Liver (tissue), 9 donors: ENCODE data around the gene MUC6. TPM values are rescaled to one million over a fixed set of nuclear protein-coding genes. Genes with fewer than 3 reads are reported as not detected.

ENCODE experiments used
- DNase-seq: peaks from one replicate; pipeline ENCODE4 v3.0.0-alpha.2; 2017; ENCODE audit warnings: low spot score
- H3K27ac ChIP-seq, 2 donors: one replicate each; pipeline ENCODE4 v1.7.0; 2013; ENCODE audit warnings: inconsistent platforms in 2 of 2, low read length in 2 of 2, control low read depth in 1 of 2, low read depth in 1 of 2, mild to moderate bottlenecking in 1 of 2
- H3K27me3 ChIP-seq, 4 donors: one replicate each; pipeline versions ENCODE4 v1.6.1 to v1.7.0; 2013; ENCODE audit warnings: low read length in 3 of 4, inconsistent platforms in 1 of 4, mild to moderate bottlenecking in 1 of 4, moderate library complexity in 1 of 4; ENCODE audit not compliant: control insufficient read depth in 4 of 4, insufficient read depth in 4 of 4
- H3K36me3 ChIP-seq, 4 donors: one replicate each; pipeline versions ENCODE4 v1.6.1 to v1.7.0; 2013; ENCODE audit warnings: low read length in 3 of 4, mild to moderate bottlenecking in 3 of 4, low read depth in 1 of 4, moderate library complexity in 1 of 4; ENCODE audit not compliant: control insufficient read depth in 4 of 4, insufficient read depth in 3 of 4
- H3K4me1 ChIP-seq, 4 donors: one replicate each; pipeline versions ENCODE4 v1.6.1 to v1.7.0; 2013; ENCODE audit warnings: low read length in 3 of 4, mild to moderate bottlenecking in 3 of 4, moderate library complexity in 1 of 4; ENCODE audit not compliant: control insufficient read depth in 4 of 4, insufficient read depth in 4 of 4
- H3K4me3 ChIP-seq, 3 donors: one replicate each; pipeline versions ENCODE4 v1.6.1 to v1.7.0; 2013; ENCODE audit warnings: low read length in 3 of 3, control low read depth in 1 of 3, low read depth in 1 of 3, mild to moderate bottlenecking in 1 of 3
- H3K9ac ChIP-seq, 2 donors: one replicate each; pipeline ENCODE4 v1.7.0; 2013; ENCODE audit warnings: low read length in 2 of 2, mild to moderate bottlenecking in 2 of 2, moderate library complexity in 2 of 2, control low read depth in 1 of 2, low read depth in 1 of 2
- H3K9me3 ChIP-seq, 4 donors: one replicate each; pipeline versions ENCODE4 v1.6.1 to v1.7.0; 2013; ENCODE audit warnings: low read length in 3 of 4; ENCODE audit not compliant: control insufficient read depth in 4 of 4
- EGR1 ChIP-seq, 2 donors: IDR thresholded peaks; 2 replicates each; pipeline ENCODE4 v1.6.1; 2016 to 2018; ENCODE audit warnings: antibody characterized with exemption in 2 of 2, low read depth in 2 of 2
- FOXA1 ChIP-seq: IDR thresholded peaks from 2 replicates; pipeline ENCODE4 v1.6.1; 2016; ENCODE audit warnings: antibody characterized with exemption
- FOXA2 ChIP-seq: IDR thresholded peaks from 2 replicates; pipeline ENCODE4 v1.6.1; 2016; ENCODE audit warnings: antibody characterized with exemption
- GABPA ChIP-seq, 2 donors: IDR thresholded peaks in 1 of 2; conservative IDR thresholded peaks in 1 of 2; 2 replicates each; pipeline ENCODE4 v1.6.1; 2016; ENCODE audit warnings: antibody characterized with exemption in 2 of 2, mild to moderate bottlenecking in 1 of 2, moderate library complexity in 1 of 2
- HNF4A ChIP-seq, 2 donors: conservative IDR thresholded peaks; 2 replicates each; pipeline ENCODE4 v1.6.1; 2016; ENCODE audit warnings: antibody characterized with exemption in 2 of 2, mild to moderate bottlenecking in 2 of 2
- HNF4G ChIP-seq: IDR thresholded peaks from 2 replicates; pipeline ENCODE4 v1.6.1; 2016; ENCODE audit warnings: antibody characterized with exemption
- JUND ChIP-seq, 2 donors: IDR thresholded peaks; 2 replicates each; pipeline ENCODE4 v1.6.1; 2016; ENCODE audit warnings: antibody characterized with exemption in 2 of 2
- NR2F2 ChIP-seq: IDR thresholded peaks from 2 replicates; pipeline ENCODE4 v1.6.1; 2016; ENCODE audit warnings: antibody characterized with exemption
- RAD21 ChIP-seq, 2 donors: IDR thresholded peaks; 2 replicates each; pipeline ENCODE4 v1.6.1; 2016; ENCODE audit warnings: antibody characterized with exemption in 2 of 2, mild to moderate bottlenecking in 2 of 2
- RXRA ChIP-seq, 2 donors: IDR thresholded peaks; 2 replicates each; pipeline ENCODE4 v1.6.1; 2017 to 2018; ENCODE audit warnings: antibody characterized with exemption in 2 of 2, mild to moderate bottlenecking in 1 of 2
- SP1 ChIP-seq: IDR thresholded peaks from 2 replicates; pipeline ENCODE4 v1.6.1; 2018; ENCODE audit warnings: antibody characterized with exemption, mild to moderate bottlenecking
- TAF1 ChIP-seq: conservative IDR thresholded peaks from 2 replicates; pipeline ENCODE4 v1.6.1; 2016; ENCODE audit warnings: antibody characterized with exemption, mild to moderate bottlenecking
- YY1 ChIP-seq: IDR thresholded peaks from 2 replicates; pipeline ENCODE4 v1.6.1; 2016; ENCODE audit warnings: antibody characterized with exemption, mild to moderate bottlenecking
- WGBS: extraction: QIAGEN DNeasy Blood & Tissue Kit; methylation state at CpG from one replicate; pipeline ENCODE4 v1.1.7; 2013; 5-methylcytosine and 5-hydroxymethylcytosine counted together
- polyA plus RNA-seq, 2 donors: library from polyadenylated mRNA; stranded (reverse) in 1 of 2; unstranded in 1 of 2; fragments of 200-250 nt in 1 of 2; fragments of >200 nt in 1 of 2; fragmentation: Nextera tagmentation in 1 of 2; extraction: Ambion mirVana in 1 of 2; gene quantifications; one replicate each; pipeline versions ENCODE4 v1.2.1 to v1.2.3, GENCODE V29; 2013 to 2015
- total RNA-seq, 2 donors: library from RNA; depleted of rRNA; stranded (reverse); fragments of >200 nt; gene quantifications; one replicate each; pipeline ENCODE4 v1.2.3, GENCODE V29; 2014
- TF ChIP-seq, protein P1 (sequence below): IDR thresholded peaks from 2 replicates; pipeline ENCODE4 v1.6.1; 2016; ENCODE audit warnings: antibody characterized with exemption
- TF ChIP-seq, protein P2 (sequence below): IDR thresholded peaks from 2 replicates; pipeline ENCODE4 v1.6.1; 2016; ENCODE audit warnings: antibody characterized with exemption
- TF ChIP-seq, protein P3 (sequence below): IDR thresholded peaks from 2 replicates; pipeline ENCODE4 v1.6.1; 2016; ENCODE audit warnings: antibody characterized with exemption, mild to moderate bottlenecking
- TF ChIP-seq, protein P4 (sequence below): fragments of 150-350 bp; IDR thresholded peaks from 2 replicates; pipeline ENCODE4 v1.5.1; 2017; ENCODE audit warnings: improper control_type of control experiment, low read depth, low read length; ENCODE audit not compliant: missing input control
- TF ChIP-seq, protein P5 (sequence below): IDR thresholded peaks from 2 replicates; pipeline ENCODE4 v1.6.1; 2016; ENCODE audit warnings: antibody characterized with exemption
- donor health status: healthy.
- donor health status: healthy.
- donor health status: healthy.
- donor health status: healthy.
- donor health status: healthy.

MUC6 gene
- total and polyA plus RNA-seq, 4 donors = 0.05 to 0.54 (median 0.18) TPM

DNA sequence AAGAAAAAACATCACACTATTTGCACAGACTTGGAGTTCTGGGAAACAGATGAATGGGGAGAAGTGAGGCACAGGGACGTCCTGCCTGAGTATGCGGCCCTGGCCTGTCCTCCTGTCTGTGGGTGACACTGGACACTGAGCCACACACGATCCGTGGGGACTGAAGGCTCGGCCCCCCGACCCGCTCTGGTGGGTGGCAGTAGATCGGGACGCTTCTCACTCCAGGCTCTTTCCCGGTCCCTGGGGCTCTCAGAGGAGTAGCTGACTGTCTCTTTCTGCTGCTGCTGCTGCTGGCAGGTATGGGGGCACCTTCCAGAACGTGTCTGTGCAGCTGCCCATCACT is 27.7 kb downstream of the MUC6 start:
- H3K27ac ChIP-seq = no peak overlapping the region

More for the DNA sequence above, 27.7 kb downstream of the MUC6 start:
- no peak for DNase-seq
- H3K4me3 ChIP-seq = no peak overlapping the region
- 95% methylated on average over 11 of the region's 11 CpGs for WGBS
- TF ChIP-seq FOXA2 (no peak), JUND (IDR thresholded peaks at IDR 0.05) (no peak), YY1 (no peak), EGR1 (IDR thresholded peaks at IDR 0.05; ENCODE audit: low read depth in 2 of 2) (no peak), RAD21 (IDR thresholded peaks at IDR 0.05) (no peak), NR2F2 (no peak), HNF4G (no peak), TAF1 (no peak), GABPA (IDR thresholded peaks at IDR 0.05 in 1 of 2, conservative IDR thresholded peaks at IDR 0.05 in 1 of 2) (no peak), SP1 (no peak), FOXA1 (no peak), RXRA (IDR thresholded peaks at IDR 0.05) (no peak), HNF4A (conservative IDR thresholded peaks at IDR 0.05) (no peak)
- TF ChIP-seq, protein P1, sequence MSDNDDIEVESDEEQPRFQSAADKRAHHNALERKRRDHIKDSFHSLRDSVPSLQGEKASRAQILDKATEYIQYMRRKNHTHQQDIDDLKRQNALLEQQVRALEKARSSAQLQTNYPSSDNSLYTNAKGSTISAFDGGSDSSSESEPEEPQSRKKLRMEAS = no peak
- TF ChIP-seq, protein P2, sequence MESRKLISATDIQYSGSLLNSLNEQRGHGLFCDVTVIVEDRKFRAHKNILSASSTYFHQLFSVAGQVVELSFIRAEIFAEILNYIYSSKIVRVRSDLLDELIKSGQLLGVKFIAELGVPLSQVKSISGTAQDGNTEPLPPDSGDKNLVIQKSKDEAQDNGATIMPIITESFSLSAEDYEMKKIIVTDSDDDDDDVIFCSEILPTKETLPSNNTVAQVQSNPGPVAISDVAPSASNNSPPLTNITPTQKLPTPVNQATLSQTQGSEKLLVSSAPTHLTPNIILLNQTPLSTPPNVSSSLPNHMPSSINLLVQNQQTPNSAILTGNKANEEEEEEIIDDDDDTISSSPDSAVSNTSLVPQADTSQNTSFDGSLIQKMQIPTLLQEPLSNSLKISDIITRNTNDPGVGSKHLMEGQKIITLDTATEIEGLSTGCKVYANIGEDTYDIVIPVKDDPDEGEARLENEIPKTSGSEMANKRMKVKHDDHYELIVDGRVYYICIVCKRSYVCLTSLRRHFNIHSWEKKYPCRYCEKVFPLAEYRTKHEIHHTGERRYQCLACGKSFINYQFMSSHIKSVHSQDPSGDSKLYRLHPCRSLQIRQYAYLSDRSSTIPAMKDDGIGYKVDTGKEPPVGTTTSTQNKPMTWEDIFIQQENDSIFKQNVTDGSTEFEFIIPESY = no peak
- TF ChIP-seq, protein P3, sequence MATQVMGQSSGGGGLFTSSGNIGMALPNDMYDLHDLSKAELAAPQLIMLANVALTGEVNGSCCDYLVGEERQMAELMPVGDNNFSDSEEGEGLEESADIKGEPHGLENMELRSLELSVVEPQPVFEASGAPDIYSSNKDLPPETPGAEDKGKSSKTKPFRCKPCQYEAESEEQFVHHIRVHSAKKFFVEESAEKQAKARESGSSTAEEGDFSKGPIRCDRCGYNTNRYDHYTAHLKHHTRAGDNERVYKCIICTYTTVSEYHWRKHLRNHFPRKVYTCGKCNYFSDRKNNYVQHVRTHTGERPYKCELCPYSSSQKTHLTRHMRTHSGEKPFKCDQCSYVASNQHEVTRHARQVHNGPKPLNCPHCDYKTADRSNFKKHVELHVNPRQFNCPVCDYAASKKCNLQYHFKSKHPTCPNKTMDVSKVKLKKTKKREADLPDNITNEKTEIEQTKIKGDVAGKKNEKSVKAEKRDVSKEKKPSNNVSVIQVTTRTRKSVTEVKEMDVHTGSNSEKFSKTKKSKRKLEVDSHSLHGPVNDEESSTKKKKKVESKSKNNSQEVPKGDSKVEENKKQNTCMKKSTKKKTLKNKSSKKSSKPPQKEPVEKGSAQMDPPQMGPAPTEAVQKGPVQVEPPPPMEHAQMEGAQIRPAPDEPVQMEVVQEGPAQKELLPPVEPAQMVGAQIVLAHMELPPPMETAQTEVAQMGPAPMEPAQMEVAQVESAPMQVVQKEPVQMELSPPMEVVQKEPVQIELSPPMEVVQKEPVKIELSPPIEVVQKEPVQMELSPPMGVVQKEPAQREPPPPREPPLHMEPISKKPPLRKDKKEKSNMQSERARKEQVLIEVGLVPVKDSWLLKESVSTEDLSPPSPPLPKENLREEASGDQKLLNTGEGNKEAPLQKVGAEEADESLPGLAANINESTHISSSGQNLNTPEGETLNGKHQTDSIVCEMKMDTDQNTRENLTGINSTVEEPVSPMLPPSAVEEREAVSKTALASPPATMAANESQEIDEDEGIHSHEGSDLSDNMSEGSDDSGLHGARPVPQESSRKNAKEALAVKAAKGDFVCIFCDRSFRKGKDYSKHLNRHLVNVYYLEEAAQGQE = no peak
- TF ChIP-seq, protein P4, sequence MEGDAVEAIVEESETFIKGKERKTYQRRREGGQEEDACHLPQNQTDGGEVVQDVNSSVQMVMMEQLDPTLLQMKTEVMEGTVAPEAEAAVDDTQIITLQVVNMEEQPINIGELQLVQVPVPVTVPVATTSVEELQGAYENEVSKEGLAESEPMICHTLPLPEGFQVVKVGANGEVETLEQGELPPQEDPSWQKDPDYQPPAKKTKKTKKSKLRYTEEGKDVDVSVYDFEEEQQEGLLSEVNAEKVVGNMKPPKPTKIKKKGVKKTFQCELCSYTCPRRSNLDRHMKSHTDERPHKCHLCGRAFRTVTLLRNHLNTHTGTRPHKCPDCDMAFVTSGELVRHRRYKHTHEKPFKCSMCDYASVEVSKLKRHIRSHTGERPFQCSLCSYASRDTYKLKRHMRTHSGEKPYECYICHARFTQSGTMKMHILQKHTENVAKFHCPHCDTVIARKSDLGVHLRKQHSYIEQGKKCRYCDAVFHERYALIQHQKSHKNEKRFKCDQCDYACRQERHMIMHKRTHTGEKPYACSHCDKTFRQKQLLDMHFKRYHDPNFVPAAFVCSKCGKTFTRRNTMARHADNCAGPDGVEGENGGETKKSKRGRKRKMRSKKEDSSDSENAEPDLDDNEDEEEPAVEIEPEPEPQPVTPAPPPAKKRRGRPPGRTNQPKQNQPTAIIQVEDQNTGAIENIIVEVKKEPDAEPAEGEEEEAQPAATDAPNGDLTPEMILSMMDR = no peak
- TF ChIP-seq, protein P5, sequence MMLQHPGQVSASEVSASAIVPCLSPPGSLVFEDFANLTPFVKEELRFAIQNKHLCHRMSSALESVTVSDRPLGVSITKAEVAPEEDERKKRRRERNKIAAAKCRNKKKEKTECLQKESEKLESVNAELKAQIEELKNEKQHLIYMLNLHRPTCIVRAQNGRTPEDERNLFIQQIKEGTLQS = no peak
- H3K9me3 ChIP-seq = no peaks in the 10 kb centered on the region
- H3K4me1 ChIP-seq = no peaks in the 10 kb centered on the region
- H3K27me3 ChIP-seq = no peaks in the 10 kb centered on the region
- H3K9ac ChIP-seq = no peak overlapping the region
- peaks cover 15 to 84% (median 46%) of the 10 kb centered on the region in 4 donors for H3K36me3 ChIP-seq
